HepG2 (cell line): Measurements from ENCODE around the gene ADCY5. TPM values are rescaled to one million over a fixed set of nuclear protein-coding genes. Genes with fewer than 3 reads are reported as not detected.

Experiments used
- ATAC-seq: fragments of 200-7000 bp; cut with Tn5 transposase; 3 replicates; pipeline ENCODE4 v1.9.1; 2020; ENCODE audit warnings: mild to moderate bottlenecking, moderate library complexity
- BruUV-seq: library from RNA; stranded (reverse); fragments of 400-500 nt; replicated peaks from 2 replicates; lab custom pipeline; 2021; lab: Mats Ljungman, UMichigan
- CTCF ChIA-PET: fragments of 300-600 bp; formaldehyde crosslinking; extraction: SDS; loops from one replicate; lab custom pipeline; 2021; ENCODE audit warnings: low total read pairs, inconsistent platforms, low intra/inter-chr PET ratio; lab: Yijun Ruan, JAX
- POLR2A ChIA-PET: fragments of 350-600 bp; sonication (Branson Sonifier 250); formaldehyde crosslinking; loops from one replicate; lab custom pipeline; 2020; ENCODE audit warnings: antibody characterized with exemption, inconsistent platforms; lab: Yijun Ruan, JAX
- DNase-seq: peaks from one replicate; pipeline ENCODE4 v3.0.0-alpha.2; 2015; ENCODE audit warnings: low spot score
- FAIRE-seq: peaks from 3 replicates; lab custom pipeline; 2011; peaks lifted over from hg19 to GRCh38; lab: Jason Lieb, UNC
- H2AFZ ChIP-seq: one replicate; pipeline ENCODE4 v1.6.1; 2011; ENCODE audit warnings: low read length, inconsistent platforms
- H3K27ac ChIP-seq: fragments of 300-600 bp; 3 replicates; pipeline ENCODE4 v1.8.0; 2011; ENCODE audit warnings: mixed run types, mild to moderate bottlenecking, mixed read lengths, low read length, inconsistent platforms; ENCODE audit not compliant: insufficient read depth; ENCODE audit errors: extremely low read length
- H3K27me3 ChIP-seq, 2 experiments: fragments of 200-600 bp in 1 of 2; 2 replicates in 1 of 2; 3 replicates in 1 of 2; pipeline versions ENCODE4 v1.6.0 to v1.8.0; 2011; ENCODE audit warnings: low read length in 2 of 2, mild to moderate bottlenecking in 2 of 2, moderate library complexity in 2 of 2, inconsistent platforms in 1 of 2; ENCODE audit not compliant: insufficient read depth in 2 of 2, control insufficient read depth in 1 of 2
- H3K36me3 ChIP-seq, 2 experiments: fragments of 200-600 bp in 1 of 2; replicated peaks in 1 of 2; 2 replicates in 1 of 2; 3 replicates in 1 of 2; pipeline versions ENCODE4 v1.5.1 to v1.8.0; 2011; ENCODE audit warnings: low read length in 2 of 2, inconsistent platforms in 1 of 2; ENCODE audit not compliant: insufficient read depth in 2 of 2, control insufficient read depth in 1 of 2
- H3K4me1 ChIP-seq: 2 replicates; pipeline ENCODE4 v1.5.1; 2012; ENCODE audit warnings: low read length, inconsistent platforms; ENCODE audit not compliant: insufficient read depth
- H3K4me2 ChIP-seq: 2 replicates; pipeline ENCODE4 v1.6.0; 2011; ENCODE audit warnings: low read depth, low read length, inconsistent platforms
- H3K4me3 ChIP-seq, 3 experiments: fragments of 200-600 bp in 1 of 3; sonication (generic), shearing (Covaris generic) in 1 of 3; replicated peaks in 1 of 3; 2 replicates each; pipeline ENCODE4 v1.5.1; 2011 to 2016; ENCODE audit warnings: low read length in 3 of 3, inconsistent platforms in 2 of 3, low read depth in 2 of 3, mild to moderate bottlenecking in 2 of 3, control low read depth in 1 of 3, mixed read lengths in 1 of 3; ENCODE audit not compliant: insufficient read depth in 1 of 3
- H3K79me2 ChIP-seq: one replicate; pipeline ENCODE4 v1.6.1; 2011; ENCODE audit warnings: low read length, inconsistent platforms; ENCODE audit not compliant: insufficient read depth
- H3K9ac ChIP-seq: 2 replicates; pipeline ENCODE4 v1.6.0; 2011; ENCODE audit warnings: mild to moderate bottlenecking, low read depth, low read length, inconsistent platforms; ENCODE audit not compliant: insufficient read depth
- H3K9me3 ChIP-seq: 2 replicates; pipeline ENCODE4 v1.5.1; 2012; ENCODE audit warnings: mild to moderate bottlenecking, low read length
- H4K20me1 ChIP-seq: 2 replicates; pipeline ENCODE4 v1.6.0; 2011; ENCODE audit warnings: inconsistent platforms, mild to moderate bottlenecking, low read length, moderate library complexity; ENCODE audit not compliant: insufficient read depth
- AGO2 ChIP-seq: fragments of 200-400 bp; formaldehyde crosslinking; optimal IDR thresholded peaks from 2 replicates; pipeline ENCODE3; 2017; ENCODE audit warnings: mild to moderate bottlenecking, low read depth, low read length, moderate library complexity
- CBX5 ChIP-seq: sonication (generic); formaldehyde crosslinking; IDR thresholded peaks from 2 replicates; pipeline ENCODE4 v1.4.0; 2020; ENCODE audit warnings: missing genetic modification reagents, borderline replicate concordance
- HCFC1 ChIP-seq: fragments of 150-350 bp; IDR thresholded peaks from 2 replicates; pipeline ENCODE4 v1.6.1; 2014; ENCODE audit warnings: low read depth, low read length
- HDAC6 ChIP-seq: fragments of 200-600 bp; sonication (generic); IDR thresholded peaks from 2 replicates; pipeline ENCODE4 v1.7.0; 2017; ENCODE audit warnings: mild to moderate bottlenecking, antibody characterized with exemption, low read length, low read depth
- MAFK ChIP-seq, 2 experiments: IDR thresholded peaks in 1 of 2; conservative IDR thresholded peaks in 1 of 2; 2 replicates each; pipeline ENCODE4 v1.6.1; 2011; ENCODE audit warnings: improper control_type of control experiment in 2 of 2, low read length in 2 of 2
- MED13 ChIP-seq: sonication (generic); formaldehyde crosslinking; IDR thresholded peaks from 2 replicates; pipeline ENCODE4 v1.5.0; 2020; ENCODE audit warnings: missing genetic modification reagents
- RFXANK ChIP-seq: IDR thresholded peaks from 2 replicates; pipeline ENCODE4 v1.6.1; 2016
- WIZ ChIP-seq: sonication (generic); formaldehyde crosslinking; IDR thresholded peaks from 2 replicates; pipeline ENCODE4 v1.5.1; 2020; ENCODE audit warnings: mild to moderate bottlenecking, missing genetic modification reagents
- ZBED4 ChIP-seq: sonication (generic); formaldehyde crosslinking; IDR thresholded peaks from 2 replicates; pipeline ENCODE4 v1.4.0; 2020; ENCODE audit warnings: missing genetic modification reagents, borderline replicate concordance
- ZBTB49 ChIP-seq: sonication (generic); formaldehyde crosslinking; IDR thresholded peaks from 2 replicates; pipeline ENCODE4 v1.4.0; 2020; ENCODE audit warnings: missing genetic modification reagents, borderline replicate concordance
- ZNF280B ChIP-seq: sonication (generic); formaldehyde crosslinking; IDR thresholded peaks from 2 replicates; pipeline ENCODE4 v1.5.0; 2020; ENCODE audit warnings: missing genetic modification reagents, mild to moderate bottlenecking, borderline replicate concordance
- ZNF619 ChIP-seq: sonication (generic); formaldehyde crosslinking; IDR thresholded peaks from 2 replicates; pipeline ENCODE4 v1.4.0; 2020; ENCODE audit warnings: mild to moderate bottlenecking, missing genetic modification reagents
- ZNF746 ChIP-seq: sonication (generic); formaldehyde crosslinking; IDR thresholded peaks from 2 replicates; pipeline ENCODE4 v1.8.0; 2022; ENCODE audit warnings: mild to moderate bottlenecking, missing genetic modification reagents
- ZSCAN20 ChIP-seq: sonication (generic); formaldehyde crosslinking; IDR thresholded peaks from 2 replicates; pipeline ENCODE4 v1.4.0; 2020; ENCODE audit warnings: missing genetic modification reagents, mild to moderate bottlenecking, borderline replicate concordance
- WGBS: methylation state at CpG from one replicate; pipeline ENCODE4 v1.1.6; 2017; ENCODE audit warnings: low lambda C conversion rate; 5-methylcytosine and 5-hydroxymethylcytosine counted together
- in situ Hi-C: cut with HindIII; loops from 2 replicates; pipeline ENCODE4 v1.10.0; 2017; ENCODE audit warnings: low pct_unique_long_range_greater_than_20kb; ENCODE audit not compliant: extremely low pct_ligation_motif_present
- intact Hi-C: fragments of 100-400 bp; cut with micrococcal nuclease; formaldehyde crosslinking; loops from one replicate; pipeline ENCODE4 v1.10.0; 2022; ENCODE audit not compliant: unreplicated experiment
- polyA plus RNA-seq, 8 experiments: library from polyadenylated mRNA; depleted of rRNA in 3 of 8; stranded (reverse) in 7 of 8; unstranded in 1 of 8; fragments of >200 nt; fragmentation: Illumina TruSeq in 4 of 8; extraction: Trizol in 4 of 8; gene quantifications; 2 replicates each; pipeline versions ENCODE4 v1.2.1 to v1.2.3, GENCODE V29; 2011 to 2016; ENCODE audit warnings: low read depth in 4 of 8, missing spikeins in 1 of 8, mixed read lengths in 1 of 8; ENCODE audit not compliant: insufficient read depth in 1 of 8
- total RNA-seq, 5 experiments: library from RNA; depleted of rRNA; stranded (reverse); fragments of >200 nt; fragmentation: Illumina TruSeq; extraction: Trizol; gene quantifications; 2 replicates each; pipeline ENCODE4 v1.2.3, GENCODE V29; 2016; ENCODE audit warnings: low read depth in 1 of 5

Gene ADCY5
- total and polyA plus RNA-seq, 2 of the 13 experiments (the other 11 are each of a cell fraction or from before 2014, with no cell fraction given), result not detected

- POLR2A ChIA-PET, result no interaction called here
- ATAC-seq (no peak), DNase-seq (no peak), FAIRE-seq (no peak)
- in situ Hi-C loops, result no loop called here
- Histone ChIP-seq H3K27me3 (peaks cover 0 to 33% of the 10 kb centered on the region in 2 experiments; a peak in 4 of 5 replicates), H2AFZ (no peak overlapping the region), H3K9ac (no peak overlapping the region), H3K79me2 (no peaks in the 10 kb centered on the region), H3K4me1 (no peaks in the 10 kb centered on the region), H3K9me3 (no peaks in the 10 kb centered on the region), H3K4me2 (no peak overlapping the region), H3K36me3 (no peaks in the 10 kb centered on the region), H4K20me1 (no peaks in the 10 kb centered on the region), H3K27ac (no peak overlapping the region), H3K4me3 (no peak overlapping the region)
- CTCF ChIA-PET, result no interaction called here
- TF ChIP-seq MED13 (CRISPR knock-in tag) (no peak), WIZ (no peak), HDAC6 (no peak), ZSCAN20 (CRISPR knock-in tag) (no peak), ZNF280B (CRISPR knock-in tag) (no peak), RFXANK (CRISPR knock-in tag) (no peak), ZNF619 (no peak), ZNF746 (CRISPR knock-in tag) (no peak), ZBTB49 (CRISPR knock-in tag) (no peak), HCFC1 (no peak), CBX5 (CRISPR knock-in tag) (no peak), AGO2 (no peak), MAFK (conservative IDR thresholded peaks at IDR 0.05 in 1 of 2, IDR thresholded peaks at IDR 0.05 in 1 of 2; ENCODE audit: low read length in 2 of 2) (no peak), ZBED4 (CRISPR knock-in tag) (no peak)
- BruUV-seq, result no TSS peak
- WGBS, result 36% methylated on average over 12 of the region's 16 CpGs
- intact Hi-C loops, result no loop called here
Observed at GRCh38 chr3:123312331-123313265, 136.3 kb downstream of the ADCY5 start.
